HG02938 (cell line): ENCODE data around the gene FAM83E.

ENCODE experiments used
- ATAC-seq: cut with Tn5 transposase; IDR thresholded peaks from one replicate; pipeline ENCODE4 v1.9.1; 2021; ENCODE audit warnings: mild to moderate bottlenecking, moderate library complexity; ENCODE audit not compliant: unreplicated experiment

Gene FAM83E

DNA sequence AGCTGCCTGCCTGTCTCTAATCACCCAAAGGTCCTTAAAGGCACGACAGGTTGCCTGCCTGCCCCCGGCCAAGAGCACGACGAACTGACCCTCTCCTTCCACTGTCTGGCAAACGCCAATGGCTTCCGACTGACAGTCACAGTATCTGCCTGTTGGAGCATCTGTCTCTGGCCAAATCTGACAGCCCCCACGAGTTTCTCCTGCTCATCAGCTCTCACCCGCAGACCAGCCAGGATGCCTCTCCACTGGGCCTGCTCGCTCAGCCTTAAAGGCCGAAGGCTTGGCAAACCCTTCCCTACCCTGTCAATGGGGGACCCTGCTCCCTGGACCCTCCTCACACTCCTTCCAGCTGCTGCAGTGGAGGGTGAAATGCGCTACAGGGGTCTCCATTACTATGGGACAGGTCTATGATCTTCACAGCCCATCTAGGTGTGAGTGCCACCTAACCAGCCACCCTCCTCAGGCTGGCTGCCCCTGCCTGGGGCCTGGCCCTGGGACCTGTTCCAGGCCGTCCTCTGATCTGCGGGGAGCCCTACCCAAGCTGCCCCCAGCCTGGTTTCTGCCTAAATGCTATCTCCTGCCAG lies 932 bp downstream of the FAM83E start:
- ATAC-seq = no peak

DNA sequence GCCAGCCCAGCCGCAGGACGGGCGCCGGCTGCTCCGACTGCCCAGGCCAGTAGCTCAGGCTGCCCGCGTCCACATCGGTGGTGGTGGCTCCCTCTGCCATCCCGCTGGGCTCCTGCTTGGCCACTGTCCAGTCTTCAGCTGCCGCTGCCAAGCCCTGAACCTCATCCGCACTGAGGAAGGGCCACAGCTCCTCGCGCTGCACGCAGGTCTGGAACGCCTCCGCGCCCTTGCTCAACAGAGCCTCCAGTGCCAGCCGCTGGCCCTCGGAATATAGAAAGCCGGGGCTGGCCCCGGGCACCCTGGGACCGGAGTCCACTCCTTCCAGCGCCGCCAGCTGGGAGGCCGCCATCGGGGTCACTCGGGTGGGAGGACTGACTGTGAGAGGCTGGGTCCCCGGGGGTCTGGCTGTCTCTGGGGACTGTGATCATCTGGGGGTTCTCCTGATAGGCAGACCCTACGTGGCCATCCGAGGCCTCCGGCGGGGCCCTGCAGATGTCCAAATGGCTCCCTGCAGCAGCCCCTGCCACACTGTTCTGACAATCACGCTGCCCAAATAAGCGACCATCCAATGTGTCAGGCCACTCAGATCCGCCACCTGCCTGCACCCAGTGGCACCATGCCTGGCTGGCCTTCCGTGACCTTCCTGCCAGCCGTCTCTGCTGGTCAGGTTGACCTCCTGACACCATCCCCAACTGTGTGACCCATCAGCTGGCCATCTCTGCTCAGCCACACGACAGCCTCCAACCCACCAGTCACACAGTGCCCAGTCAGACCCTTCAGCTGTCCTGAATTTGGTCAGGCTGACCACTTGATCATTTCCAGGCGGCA lies 1.6 kb downstream of the FAM83E start:
- ATAC-seq = no peak

DNA sequence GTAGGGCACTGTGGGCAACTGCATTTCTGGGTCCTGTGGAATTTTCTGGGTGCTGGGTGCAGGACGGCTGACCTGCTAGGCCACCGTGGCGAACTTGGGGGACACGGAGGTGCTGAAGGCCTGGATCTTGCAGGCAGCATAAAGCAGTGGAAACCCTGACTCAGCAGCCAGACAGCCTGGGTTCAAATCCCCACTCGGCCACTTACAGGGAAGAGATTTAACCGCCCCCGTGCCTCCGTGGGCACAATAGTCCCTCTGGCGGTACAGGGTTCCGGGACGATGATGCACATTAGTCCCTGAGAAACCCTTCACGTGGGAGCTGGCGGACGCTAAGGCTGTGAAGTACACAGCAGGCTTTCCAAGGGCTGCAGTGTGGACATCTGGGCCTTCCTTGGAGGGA lies 3.0 kb downstream of the FAM83E start:
- ATAC-seq = no peak

DNA sequence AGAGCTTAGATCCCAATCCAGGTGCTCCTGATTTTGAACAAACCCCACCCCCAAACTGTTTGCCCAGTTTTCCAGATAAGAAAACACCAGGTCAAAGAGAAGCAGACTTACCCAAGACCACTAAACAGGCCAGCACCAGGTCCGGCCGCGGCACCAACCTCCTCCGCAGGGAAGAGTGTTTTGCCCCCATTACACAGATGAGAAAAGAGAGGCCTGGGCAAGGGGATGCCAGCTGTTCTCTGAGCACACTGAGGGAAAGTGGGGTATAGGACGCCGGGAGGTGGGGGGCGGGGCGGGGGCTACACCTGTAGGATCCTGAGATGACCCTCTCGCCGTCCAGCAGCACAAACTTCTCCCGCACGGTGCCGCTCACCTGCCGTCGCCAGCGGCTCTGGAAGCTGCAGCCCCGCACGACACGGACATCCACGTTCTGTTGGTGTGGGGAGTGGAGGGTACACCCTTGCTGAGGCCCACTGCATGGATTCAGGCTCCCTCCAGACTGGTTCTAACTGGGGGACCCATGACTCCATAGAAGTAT lies 5.2 kb downstream of the FAM83E start:
- no peak for ATAC-seq

DNA sequence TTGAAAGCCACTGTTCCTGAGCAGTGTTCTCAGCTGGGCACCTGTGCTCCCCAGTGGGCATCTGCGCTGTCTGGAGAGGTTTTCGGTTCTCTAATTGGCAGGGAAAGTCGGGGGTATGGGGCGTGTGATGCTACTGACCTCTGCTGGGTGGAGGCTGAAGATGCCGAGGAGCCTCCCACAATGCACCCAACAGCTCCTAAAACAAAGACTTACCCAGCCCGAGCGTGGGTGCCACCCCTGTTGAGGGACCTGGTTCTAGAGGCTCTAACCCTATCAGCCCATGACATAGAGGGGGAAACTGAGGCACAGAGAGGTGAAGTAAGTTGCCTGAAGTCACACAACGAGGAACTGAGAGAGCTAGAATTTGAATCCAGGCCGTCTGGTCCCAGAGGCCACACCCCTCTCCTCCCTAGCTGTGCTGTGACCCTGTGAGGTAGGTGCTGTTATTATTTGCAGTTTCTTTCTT lies 6.0 kb downstream of the FAM83E start:
- no peak for ATAC-seq

DNA sequence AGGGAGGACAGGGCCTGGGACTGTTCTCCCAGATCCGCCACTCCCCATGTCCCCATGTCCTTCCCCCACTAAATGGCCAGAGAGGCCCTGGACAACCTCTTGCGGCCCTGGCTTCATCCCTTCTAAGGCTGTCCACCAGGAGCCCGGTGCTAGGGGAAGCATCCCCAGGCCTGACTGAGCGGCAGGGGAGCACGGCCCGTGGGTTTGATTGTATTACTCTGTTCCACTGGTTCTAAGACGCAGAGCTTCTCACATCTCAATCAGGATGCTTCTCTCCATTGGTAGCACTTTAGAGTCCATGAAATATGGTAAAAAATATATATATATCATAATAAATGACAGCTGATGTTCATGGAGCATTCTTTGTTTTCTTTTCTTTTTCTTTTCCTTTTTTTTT lies 7.5 kb downstream of the FAM83E start:
- no peak for ATAC-seq

DNA sequence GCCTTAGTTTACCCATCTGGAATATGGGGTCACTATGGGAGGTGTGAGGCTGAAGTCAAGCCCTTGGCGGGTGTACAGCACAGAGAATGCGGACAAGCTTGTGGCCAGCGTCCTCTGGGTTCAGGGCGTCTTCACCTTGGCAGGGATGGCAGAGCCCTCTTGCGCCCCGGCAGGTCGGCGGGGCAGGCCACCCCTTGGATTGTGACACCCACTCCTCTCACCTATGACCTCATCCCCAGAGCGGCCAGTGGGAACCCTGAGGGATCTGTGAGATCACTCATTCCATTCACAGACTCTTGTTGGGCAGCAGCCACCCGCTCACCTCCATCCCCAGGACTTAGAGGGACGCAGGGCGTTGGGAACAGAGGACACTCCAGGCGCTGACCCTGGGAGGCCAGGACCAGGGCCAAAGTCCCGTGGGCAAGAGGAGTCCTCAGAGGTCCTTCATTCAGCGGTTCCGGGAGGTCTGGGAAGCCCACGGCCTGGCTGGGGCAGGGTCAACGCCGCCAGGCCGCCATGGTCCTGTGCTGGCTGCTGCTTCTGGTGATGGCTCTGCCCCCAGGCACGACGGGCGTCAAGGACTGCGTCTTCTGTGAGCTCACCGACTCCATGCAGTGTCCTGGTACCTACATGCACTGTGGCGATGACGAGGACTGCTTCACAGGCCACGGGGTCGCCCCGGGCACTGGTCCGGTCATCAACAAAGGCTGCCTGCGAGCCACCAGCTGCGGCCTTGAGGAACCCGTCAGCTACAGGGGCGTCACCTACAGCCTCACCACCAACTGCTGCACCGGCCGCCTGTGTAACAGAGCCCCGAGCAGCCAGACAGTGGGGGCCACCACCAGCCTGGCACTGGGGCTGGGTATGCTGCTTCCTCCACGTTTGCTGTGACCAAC lies 8.2 kb downstream of the FAM83E start, which contains the start of gene SPACA4:
Gene SPACA4, plus strand, starts transcription at position 280 of the 896 bp plus-strand sequence. Its CDS starts 237 bp downstream, at position 517.
- no peak for ATAC-seq

DNA sequence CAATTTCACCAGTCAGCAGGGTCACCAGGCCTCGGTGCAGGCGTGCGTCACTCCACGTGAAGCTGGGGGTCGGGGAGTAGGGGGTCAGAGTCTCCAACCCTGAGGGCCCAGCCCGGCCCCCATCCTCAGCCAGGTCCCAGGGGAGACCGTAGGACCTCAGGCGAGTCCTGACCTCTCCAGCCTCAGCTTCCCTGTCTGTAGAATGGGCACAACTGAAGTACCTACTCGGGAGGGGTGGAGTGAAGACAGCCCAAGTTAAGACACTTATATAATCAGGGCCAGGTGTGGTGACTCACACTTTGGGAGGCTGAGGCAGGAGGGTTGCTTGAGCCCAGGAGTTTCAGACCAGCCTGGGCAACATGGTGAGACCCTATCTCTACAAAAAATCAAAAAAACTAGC lies 11.0 kb downstream of the FAM83E start:
- ATAC-seq = no peak

DNA sequence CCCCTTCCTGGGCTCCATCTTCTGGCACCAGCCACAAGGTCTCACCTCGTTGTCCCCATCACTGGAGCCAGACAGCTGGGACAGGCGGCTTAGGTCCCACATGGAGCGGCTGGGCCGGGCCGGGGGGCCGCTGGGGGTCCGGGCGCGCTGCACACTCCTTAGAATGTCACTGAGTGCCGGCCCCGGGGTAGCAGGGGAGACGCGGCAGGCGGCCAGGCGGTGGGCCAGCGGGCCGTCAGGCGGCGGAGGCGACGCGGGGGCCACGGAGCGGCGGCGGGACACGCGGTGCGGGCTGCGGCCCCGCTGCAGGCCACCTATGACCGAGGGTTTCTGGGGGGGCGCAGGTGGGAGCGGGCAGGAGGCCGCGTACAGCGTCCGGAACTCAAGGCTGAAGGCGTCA lies 11.4 kb downstream of the FAM83E start:
- no peak for ATAC-seq

DNA sequence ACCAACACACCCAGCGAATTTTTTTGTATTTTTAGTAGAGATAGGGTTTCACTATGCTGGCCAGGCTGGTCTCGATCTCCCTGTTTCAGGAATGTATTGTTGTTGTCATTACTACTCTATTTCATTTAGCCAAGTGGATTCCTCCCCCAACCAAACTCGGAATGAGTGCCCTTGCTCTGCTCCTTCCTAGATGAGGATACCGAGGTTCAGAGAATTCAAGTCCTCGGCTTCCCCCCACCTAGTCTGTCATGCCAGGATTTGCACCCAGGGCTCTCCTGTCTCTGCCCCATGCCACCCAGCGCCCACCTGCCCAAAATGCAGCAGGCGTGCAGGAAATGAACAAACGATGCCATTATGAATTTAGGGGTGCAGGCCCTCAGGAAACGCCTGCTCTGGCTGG lies 11.9 kb downstream of the FAM83E start:
- no peak for ATAC-seq

DNA sequence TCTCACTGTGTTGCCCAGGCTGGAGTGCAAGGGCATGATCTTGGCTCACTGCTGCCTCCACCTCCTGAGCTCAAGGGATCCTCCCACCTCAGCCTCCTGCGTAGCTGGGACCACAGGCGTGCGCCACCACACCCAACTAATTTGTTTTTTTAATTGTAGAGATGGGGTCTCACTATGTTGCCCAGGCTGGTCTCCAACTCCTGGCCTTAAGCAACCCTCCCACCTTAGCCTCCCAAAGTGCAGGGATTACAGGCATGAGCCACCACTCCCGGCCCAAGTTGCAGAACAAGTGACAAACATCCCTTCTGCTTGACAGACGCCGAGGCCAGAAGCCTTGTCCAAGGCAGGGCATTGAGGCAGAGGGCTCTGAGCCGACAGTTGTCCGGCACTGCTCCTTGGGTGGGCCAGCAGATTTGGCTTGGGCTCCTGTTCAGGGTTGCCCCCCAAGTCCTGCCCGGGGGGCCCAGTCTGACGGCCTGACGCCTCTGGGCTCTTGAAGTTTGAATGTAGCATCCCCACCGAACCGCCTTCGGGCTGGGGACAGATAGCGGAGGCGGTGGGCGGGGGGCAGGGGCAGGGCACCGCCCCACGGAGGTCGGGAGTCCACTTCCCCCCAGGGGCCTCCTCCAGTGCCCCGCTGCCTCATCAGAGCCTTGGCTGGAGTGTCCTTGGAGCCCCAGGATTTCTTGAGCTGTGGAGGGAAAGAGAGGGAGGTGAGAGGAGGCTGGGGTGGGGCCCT lies 14.0 kb downstream of the FAM83E start:
- ATAC-seq = no peak

DNA sequence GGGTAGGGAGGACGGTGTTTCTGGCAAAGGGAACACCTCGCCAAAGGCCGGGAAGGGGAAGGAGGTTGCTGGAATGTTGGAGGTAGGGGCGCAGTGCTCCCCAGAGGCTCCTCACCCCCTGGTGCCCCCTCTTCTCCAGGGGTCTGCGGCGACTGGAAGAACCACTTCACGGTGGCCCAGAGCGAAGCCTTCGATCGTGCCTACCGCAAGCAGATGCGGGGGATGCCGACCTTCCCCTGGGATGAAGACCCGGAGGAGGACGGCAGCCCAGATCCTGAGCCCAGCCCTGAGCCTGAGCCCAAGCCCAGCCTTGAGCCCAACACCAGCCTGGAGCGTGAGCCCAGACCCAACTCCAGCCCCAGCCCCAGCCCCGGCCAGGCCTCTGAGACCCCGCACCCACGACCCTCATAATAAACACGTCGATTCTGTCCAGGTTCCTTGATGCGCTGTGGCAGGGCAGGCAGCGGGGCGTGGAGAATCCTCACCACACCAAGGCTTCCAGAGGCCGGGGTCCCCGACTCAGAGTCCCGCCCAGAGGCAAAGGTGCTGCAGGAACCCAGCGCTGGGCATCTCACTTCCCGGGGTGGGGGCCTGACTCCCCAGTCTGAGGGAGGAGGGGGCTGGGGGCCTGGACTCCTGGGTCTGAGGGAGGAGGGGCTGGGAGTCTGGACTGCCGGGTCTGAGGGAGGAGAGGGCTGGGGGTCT lies 15.7 kb downstream of the FAM83E start:
- no peak for ATAC-seq

DNA sequence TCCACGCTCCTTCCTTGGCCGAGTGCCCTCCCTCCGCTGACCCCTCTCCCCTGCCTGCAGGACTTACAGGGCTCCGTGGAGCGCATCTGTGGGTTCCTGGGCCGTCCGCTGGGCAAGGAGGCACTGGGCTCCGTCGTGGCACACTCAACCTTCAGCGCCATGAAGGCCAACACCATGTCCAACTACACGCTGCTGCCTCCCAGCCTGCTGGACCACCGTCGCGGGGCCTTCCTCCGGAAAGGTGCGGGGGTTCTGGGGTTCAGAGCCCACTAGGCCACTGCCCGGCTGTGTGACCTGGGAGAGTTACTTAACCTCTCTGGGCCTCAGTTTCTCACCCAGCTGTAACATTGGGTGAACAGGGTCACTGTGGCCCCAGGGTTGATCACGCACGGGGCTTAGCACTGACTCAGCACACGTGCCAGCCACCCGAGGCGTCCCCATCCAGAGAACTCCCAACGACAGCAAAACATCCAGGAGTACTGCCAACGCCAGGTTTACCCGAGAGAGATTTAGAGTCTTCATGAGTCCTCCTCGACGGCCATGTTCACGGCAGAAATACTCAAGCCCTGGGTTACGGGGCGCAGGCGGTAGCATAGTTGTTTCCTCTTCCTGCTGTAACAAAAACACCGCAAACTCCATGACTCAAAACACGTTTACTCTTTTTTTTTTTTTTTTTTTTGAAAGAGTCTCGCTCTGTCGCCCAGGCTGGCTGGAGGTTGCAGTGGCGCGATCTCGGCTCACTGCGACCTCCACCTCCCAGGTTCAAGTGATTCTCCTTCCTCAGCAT lies 18.0 kb downstream of the FAM83E start:
- ATAC-seq = no peak

DNA sequence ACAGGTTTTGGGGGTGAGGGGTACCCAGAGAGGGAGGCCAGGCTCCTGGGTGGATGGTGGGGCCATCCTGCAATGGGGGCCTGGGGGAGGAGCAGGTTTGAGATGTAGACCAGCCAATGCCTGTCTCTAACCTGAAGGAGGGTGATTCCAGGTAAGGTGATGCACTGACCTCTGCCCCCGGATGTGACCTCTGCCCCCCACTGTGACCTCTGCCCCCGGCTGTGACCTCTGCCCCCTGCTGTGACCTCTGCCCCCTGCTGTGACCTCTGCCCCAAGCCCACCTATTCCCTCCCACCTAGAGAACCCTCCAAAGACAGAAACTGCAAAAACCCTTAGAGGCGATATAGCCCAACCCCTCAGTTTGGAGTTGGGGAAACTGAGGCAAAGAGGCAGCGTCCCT lies 18.6 kb downstream of the FAM83E start:
- no peak for ATAC-seq

DNA sequence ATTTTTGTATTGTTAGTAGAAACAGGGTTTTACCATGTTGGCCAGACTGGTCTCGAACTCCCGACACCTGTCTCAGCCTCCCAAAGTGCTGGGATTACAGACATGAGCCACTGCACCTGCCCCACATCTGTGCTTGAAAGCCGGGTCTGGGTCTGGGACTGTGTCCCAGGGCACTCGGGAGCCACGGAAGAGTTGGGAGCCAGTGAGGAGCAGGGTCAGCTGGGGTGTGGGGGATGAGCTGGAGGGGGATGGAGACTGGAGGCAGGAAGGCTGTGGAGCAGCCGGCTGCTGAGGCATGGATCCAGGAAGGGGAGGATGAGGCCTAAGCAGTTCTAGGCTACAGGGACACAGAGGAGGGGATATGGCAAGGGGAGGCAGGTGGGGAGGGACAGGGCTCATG lies 19.0 kb downstream of the FAM83E start:
- no peak for ATAC-seq

DNA sequence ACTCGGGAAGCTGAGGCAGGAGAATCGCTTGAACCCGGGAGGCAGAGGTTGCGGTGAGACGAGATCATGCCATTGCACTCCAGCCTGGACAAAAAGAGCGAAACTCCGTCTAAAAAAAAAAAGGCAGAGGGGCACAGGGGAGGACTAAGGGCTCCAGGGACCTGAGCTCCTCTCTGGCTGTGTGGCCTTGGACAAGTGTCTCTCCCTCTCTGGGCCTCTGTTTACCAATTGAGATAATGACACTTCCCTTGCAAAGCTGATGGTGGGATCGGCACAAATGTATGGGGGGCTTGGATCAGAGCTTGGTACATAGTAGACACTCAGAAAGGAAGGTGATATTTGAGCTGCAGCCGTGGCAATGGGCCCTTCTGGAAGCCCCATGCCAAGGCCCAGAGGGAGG lies 19.7 kb downstream of the FAM83E start:
- no peak for ATAC-seq

DNA sequence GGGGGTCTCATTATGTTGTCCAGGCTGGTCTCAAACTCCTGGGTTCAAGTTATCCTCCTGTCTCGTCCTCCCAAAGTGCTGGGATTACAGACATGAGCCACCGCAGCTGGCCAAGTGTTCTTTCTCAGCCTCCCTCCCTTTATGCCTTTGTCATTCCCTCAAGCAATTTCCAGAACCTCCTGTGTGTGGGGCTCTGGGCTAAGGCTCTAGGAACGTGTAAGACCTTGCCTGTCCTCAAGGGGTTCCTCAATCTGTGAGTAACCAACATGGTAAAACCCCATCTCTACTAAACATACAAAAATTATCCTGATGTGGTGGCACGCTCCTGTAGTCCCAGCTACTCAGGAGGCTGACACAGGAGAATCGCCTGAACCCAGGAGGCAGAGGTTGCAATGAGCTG lies 23.9 kb downstream of the FAM83E start:
- ATAC-seq = no peak

DNA sequence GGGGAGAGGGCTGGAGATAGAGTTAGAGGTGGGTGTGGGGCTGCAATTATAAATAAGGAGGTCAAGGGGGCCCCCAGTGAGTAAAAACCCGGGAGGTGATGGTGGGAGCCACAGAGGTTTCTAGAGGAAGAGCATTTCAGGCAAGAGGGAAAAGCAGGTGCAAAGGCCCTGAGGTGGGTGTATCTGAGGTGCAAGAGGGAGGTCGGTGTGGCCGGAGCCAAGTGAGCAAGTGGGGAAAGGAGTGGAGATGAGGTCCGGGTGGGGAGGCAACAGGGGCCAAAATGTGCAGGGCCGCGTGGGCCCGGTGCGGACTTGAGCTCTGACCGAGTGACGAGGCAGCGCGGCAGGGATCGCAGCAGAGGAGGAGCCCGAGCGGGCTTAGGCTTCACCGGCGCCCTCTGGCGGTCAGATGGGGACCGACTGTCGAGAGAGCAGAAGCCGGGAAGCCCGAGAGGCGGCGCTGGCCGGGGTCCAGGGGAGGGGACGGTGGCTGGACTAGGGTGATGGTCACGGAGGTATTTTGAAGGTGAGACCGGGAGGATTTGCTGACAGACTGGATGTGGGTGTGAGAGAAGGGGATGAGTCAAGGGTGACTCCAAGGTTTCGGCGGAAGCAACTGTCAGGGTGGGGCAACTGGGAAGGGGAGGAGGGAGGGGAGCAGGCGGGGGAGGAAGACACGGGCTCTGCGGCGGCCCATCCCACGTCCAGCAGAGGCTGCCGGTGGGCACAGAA lies 26.0 kb downstream of the FAM83E start:
- ATAC-seq = no peak
